OCI-LY1 (cell line): ENCODE data around the gene FBP2.

Source experiments
- H2AFZ ChIP-seq: fragments of 200-600 bp; sonication (generic), shearing (Covaris generic); 2 replicates; pipeline ENCODE4 v1.6.0; 2014; ENCODE audit warnings: antibody characterized with exemption, mild to moderate bottlenecking, low read length
- H3F3A ChIP-seq: fragments of 200-600 bp; sonication (generic), shearing (Covaris generic); 2 replicates; pipeline ENCODE4 v1.6.0; 2014; ENCODE audit warnings: mild to moderate bottlenecking, antibody characterized with exemption, low read length, moderate library complexity; ENCODE audit not compliant: insufficient read depth
- H3K27ac ChIP-seq: fragments of 200-600 bp; sonication (generic); 2 replicates; pipeline ENCODE4 v1.5.1; 2014; ENCODE audit warnings: low read length, mixed run types, mild to moderate bottlenecking, low read depth; ENCODE audit not compliant: poor library complexity, severe bottlenecking
- H3K27me3 ChIP-seq: fragments of 200-600 bp; sonication (generic); 2 replicates; pipeline ENCODE4 v1.6.0; 2014; ENCODE audit warnings: antibody characterized with exemption, mild to moderate bottlenecking, low read length, moderate library complexity; ENCODE audit not compliant: insufficient read depth
- H3K36me3 ChIP-seq: fragments of 200-600 bp; sonication (generic); 2 replicates; pipeline ENCODE4 v1.6.1; 2014; ENCODE audit warnings: mild to moderate bottlenecking, antibody characterized with exemption, low read length, moderate library complexity, mixed read lengths; ENCODE audit not compliant: insufficient read depth
- H3K4me1 ChIP-seq: fragments of 200-600 bp; sonication (generic); 2 replicates; pipeline ENCODE4 v1.5.1; 2014; ENCODE audit warnings: mild to moderate bottlenecking, low read length, moderate library complexity; ENCODE audit not compliant: insufficient read depth, severe bottlenecking
- H3K4me2 ChIP-seq: fragments of 200-600 bp; sonication (generic), shearing (Covaris generic); 2 replicates; pipeline ENCODE4 v1.6.1; 2014; ENCODE audit warnings: low read length
- H3K4me3 ChIP-seq: fragments of 200-600 bp; sonication (generic); 2 replicates; pipeline ENCODE4 v1.5.1; 2014; ENCODE audit warnings: low read length, low read depth, mild to moderate bottlenecking, mixed read lengths; ENCODE audit not compliant: poor library complexity, severe bottlenecking
- H3K79me2 ChIP-seq: fragments of 200-600 bp; shearing (Covaris generic); 2 replicates; pipeline ENCODE4 v1.6.1; 2016; ENCODE audit warnings: mixed run types, low read length, mixed read lengths; ENCODE audit not compliant: insufficient read depth
- H3K9ac ChIP-seq: fragments of 200-600 bp; sonication (generic), shearing (Covaris generic); 2 replicates; pipeline ENCODE4 v1.6.1; 2014; ENCODE audit warnings: mild to moderate bottlenecking, low read length, mixed read lengths
- H3K9me2 ChIP-seq: fragments of 200-600 bp; sonication (generic), shearing (Covaris generic); 2 replicates; pipeline ENCODE4 v1.6.1; 2014; ENCODE audit warnings: low read depth, mild to moderate bottlenecking, low read length, mixed read lengths
- H3K9me3 ChIP-seq: fragments of 200-600 bp; shearing (Covaris generic); 2 replicates; pipeline ENCODE4 v1.6.1; 2014; ENCODE audit warnings: low read length, mixed read lengths
- H4K20me1 ChIP-seq: fragments of 200-600 bp; sonication (generic), shearing (Covaris generic); 2 replicates; pipeline ENCODE4 v1.6.0; 2016; ENCODE audit warnings: mild to moderate bottlenecking, low read length; ENCODE audit not compliant: insufficient read depth
- CTCF ChIP-seq: fragments of 200-600 bp; sonication (generic), shearing (Covaris generic); IDR thresholded peaks from 2 replicates; pipeline ENCODE4 v1.5.1; 2017; ENCODE audit warnings: mild to moderate bottlenecking, antibody characterized with exemption, low read length, moderate library complexity, mixed read lengths
- EZH2 ChIP-seq: fragments of 200-600 bp; sonication (generic), shearing (Covaris generic); IDR thresholded peaks from 2 replicates; pipeline ENCODE4 v1.8.0; 2017; ENCODE audit warnings: borderline replicate concordance, mixed run types, mild to moderate bottlenecking, antibody characterized with exemption, low read length, moderate library complexity, mixed read lengths

Gene FBP2

GRCh38 chr9:94593459-94594345 is at the start of gene FBP2:
Gene FBP2 (minus strand): TSS chr9:94593824. CDS start chr9:94593726, 98 bp downstream.
- Histone ChIP-seq H3K4me1 (peaks cover 4% of the 10 kb centered on the region), H3K9me3 (no peaks in the 10 kb centered on the region), H3K79me2 (no peaks in the 10 kb centered on the region), H3K4me2 (no peak within 1 kb of the TSS), H4K20me1 (no peaks in the 10 kb centered on the region), H3K27ac (no peak within 1 kb of the TSS), H3K4me3 (no peak within 1 kb of the TSS), H3K9ac (no peak within 1 kb of the TSS), H3F3A (no peaks in the 10 kb centered on the region), H2AFZ (no peak within 1 kb of the TSS), H3K36me3 (no peaks in the 10 kb centered on the region), H3K9me2 (no peaks in the 10 kb centered on the region), H3K27me3 (peaks cover 10% of the 10 kb centered on the region; the same call in 1 of the 2 replicates)
- TF ChIP-seq CTCF (no peak), EZH2 (no peak)

- Histone ChIP-seq H3K27me3 (peaks cover 2% of the 10 kb centered on the region; the same call in 1 of the 2 replicates), H3K4me1 (peaks cover 24% of the 10 kb centered on the region), H3K27ac (no peak overlapping the region), H3K9me3 (no peaks in the 10 kb centered on the region), H3K4me2 (no peak overlapping the region), H3K36me3 (no peaks in the 10 kb centered on the region), H4K20me1 (no peaks in the 10 kb centered on the region), H3K9ac (no peak overlapping the region), H3K4me3 (no peak overlapping the region), H3K9me2 (no peaks in the 10 kb centered on the region), H2AFZ (no peak overlapping the region), H3F3A (no peaks in the 10 kb centered on the region), H3K79me2 (no peaks in the 10 kb centered on the region)
- TF ChIP-seq CTCF (no peak), EZH2 (no peak)
These were observed 49.6 kb upstream of the FBP2 start for GRCh38 chr9:94643176-94643575.

- H3K27me3 ChIP-seq = no peaks in the 10 kb centered on the region; the same call in 1 of the 2 replicates
- no peaks in the 10 kb centered on the region for H3K79me2 ChIP-seq
- H2AFZ ChIP-seq = no peak overlapping the region
- no peaks in the 10 kb centered on the region for H4K20me1 ChIP-seq
- no peak overlapping the region for H3K27ac ChIP-seq
- H3K4me3 ChIP-seq = no peak overlapping the region
- no peaks in the 10 kb centered on the region for H3F3A ChIP-seq
- H3K4me1 ChIP-seq = peaks cover 27% of the 10 kb centered on the region
- H3K9ac ChIP-seq = no peak overlapping the region
- no peaks in the 10 kb centered on the region for H3K36me3 ChIP-seq
- H3K9me3 ChIP-seq = no peaks in the 10 kb centered on the region
- TF ChIP-seq CTCF (no peak), EZH2 (no peak)
- H3K9me2 ChIP-seq = no peaks in the 10 kb centered on the region
- no peak overlapping the region for H3K4me2 ChIP-seq
These were observed 48.9 kb upstream of the FBP2 start for GRCh38 chr9:94642501-94642900.
